Thoracic aorta (tissue), 2 donors: ENCODE measurements around the gene ABCA3. TPM values are rescaled to one million over a fixed set of nuclear protein-coding genes. Genes with fewer than 3 reads are reported as not detected.
A peak's percentile ranks its signal among the peaks of the same experiment; 100 is the strongest.

Source experiments
- ATAC-seq: fragments of 150-250 bp; one replicate; pipeline ENCODE4 v1.8.0; 2017; ENCODE audit warnings: low read depth; ENCODE audit not compliant: insufficient number of reproducible peaks, low FRiP score
- DNase-seq: peaks from one replicate; pipeline ENCODE4 v3.0.0-alpha.2; 2020; ENCODE audit warnings: low spot score
- H3K27ac ChIP-seq, 2 donors: fragments of 200-600 bp; sonication (generic); 1 replicate in 1 of 2; 2 replicates in 1 of 2; pipeline ENCODE4 v1.5.1; 2016; ENCODE audit warnings: mild to moderate bottlenecking in 2 of 2, moderate library complexity in 2 of 2
- H3K27me3 ChIP-seq: fragments of 200-600 bp; sonication (generic); replicated peaks from 2 replicates; pipeline ENCODE4 v1.6.0; 2016; ENCODE audit warnings: mild to moderate bottlenecking; ENCODE audit not compliant: insufficient read depth
- H3K36me3 ChIP-seq: fragments of 200-600 bp; sonication (generic); one replicate; pipeline ENCODE4 v1.5.1; 2016
- H3K4me1 ChIP-seq, 2 donors: fragments of 200-600 bp; sonication (generic); 1 replicate in 1 of 2; 2 replicates in 1 of 2; pipeline versions ENCODE4 v1.5.1 to v1.6.0; 2016; ENCODE audit warnings: low read depth in 2 of 2, mild to moderate bottlenecking in 1 of 2; ENCODE audit not compliant: control insufficient read depth in 1 of 2
- H3K4me3 ChIP-seq: fragments of 200-600 bp; sonication (generic); 2 replicates; pipeline ENCODE4 v1.5.1; 2016; ENCODE audit warnings: mild to moderate bottlenecking
- H3K9me3 ChIP-seq: fragments of 200-600 bp; sonication (generic); 2 replicates; pipeline ENCODE4 v1.5.1; 2016
- total RNA-seq, 2 donors: library from RNA; depleted of rRNA; stranded (reverse); fragments of >200 nt; gene quantifications; one replicate each; pipeline versions ENCODE4 v1.1.0 to v1.2.3, GENCODE V29; 2016
- TF ChIP-seq, protein P1 (sequence below): fragments of 200-600 bp; sonication (generic); IDR thresholded peaks from one replicate; pipeline ENCODE4 v1.5.1; 2019; ENCODE audit warnings: antibody characterized with exemption

Gene ABCA3
- total RNA-seq, 2 donors from 2014 or later = 16.4 to 25.2 TPM

DNA sequence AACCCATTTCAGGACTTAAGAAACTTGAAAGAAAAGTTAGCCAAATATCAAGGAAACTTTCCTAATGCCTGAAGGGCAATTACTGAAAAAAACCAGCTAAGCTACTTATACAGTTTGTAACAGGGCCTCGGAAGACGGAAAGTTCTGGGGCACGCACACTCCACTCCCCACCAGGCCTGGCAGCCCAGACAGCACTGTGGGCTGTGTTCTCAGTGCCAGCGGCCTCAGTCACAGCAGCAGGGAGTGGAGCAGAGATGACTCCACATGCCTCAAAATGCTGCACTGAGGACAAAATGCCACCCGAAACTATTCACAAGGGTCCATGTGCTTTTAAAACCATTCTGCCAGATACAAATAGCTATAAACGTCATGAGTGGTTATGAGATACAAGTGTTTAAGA, 82.8 kb downstream of the ABCA3 start:
- ATAC-seq (no peak), DNase-seq (no peak)
- TF ChIP-seq, protein P1, sequence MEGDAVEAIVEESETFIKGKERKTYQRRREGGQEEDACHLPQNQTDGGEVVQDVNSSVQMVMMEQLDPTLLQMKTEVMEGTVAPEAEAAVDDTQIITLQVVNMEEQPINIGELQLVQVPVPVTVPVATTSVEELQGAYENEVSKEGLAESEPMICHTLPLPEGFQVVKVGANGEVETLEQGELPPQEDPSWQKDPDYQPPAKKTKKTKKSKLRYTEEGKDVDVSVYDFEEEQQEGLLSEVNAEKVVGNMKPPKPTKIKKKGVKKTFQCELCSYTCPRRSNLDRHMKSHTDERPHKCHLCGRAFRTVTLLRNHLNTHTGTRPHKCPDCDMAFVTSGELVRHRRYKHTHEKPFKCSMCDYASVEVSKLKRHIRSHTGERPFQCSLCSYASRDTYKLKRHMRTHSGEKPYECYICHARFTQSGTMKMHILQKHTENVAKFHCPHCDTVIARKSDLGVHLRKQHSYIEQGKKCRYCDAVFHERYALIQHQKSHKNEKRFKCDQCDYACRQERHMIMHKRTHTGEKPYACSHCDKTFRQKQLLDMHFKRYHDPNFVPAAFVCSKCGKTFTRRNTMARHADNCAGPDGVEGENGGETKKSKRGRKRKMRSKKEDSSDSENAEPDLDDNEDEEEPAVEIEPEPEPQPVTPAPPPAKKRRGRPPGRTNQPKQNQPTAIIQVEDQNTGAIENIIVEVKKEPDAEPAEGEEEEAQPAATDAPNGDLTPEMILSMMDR = no peak
- H3K27me3 ChIP-seq = no peaks in the 10 kb centered on the region
- H3K4me1 ChIP-seq = no peaks in the 10 kb centered on the region
- no peak overlapping the region for H3K4me3 ChIP-seq
- peaks cover 82% of the 10 kb centered on the region for H3K36me3 ChIP-seq
- no peak overlapping the region for H3K27ac ChIP-seq
- H3K9me3 ChIP-seq = no peaks in the 10 kb centered on the region

- no peaks in the 10 kb centered on the region for H3K9me3 ChIP-seq
- DNase-seq (no peak), ATAC-seq (no peak)
- peaks cover 5 to 7% of the 10 kb centered on the region in 2 donors for H3K4me1 ChIP-seq
- TF ChIP-seq, protein P1 = no peak
- H3K27me3 ChIP-seq = no peaks in the 10 kb centered on the region
- H3K4me3 ChIP-seq = no peak overlapping the region
- peaks cover 71% of the 10 kb centered on the region for H3K36me3 ChIP-seq
- H3K27ac ChIP-seq = no peak overlapping the region
Measured at GRCh38 chr16:2256531-2257140, 83.9 kb downstream of the ABCA3 start.

DNA sequence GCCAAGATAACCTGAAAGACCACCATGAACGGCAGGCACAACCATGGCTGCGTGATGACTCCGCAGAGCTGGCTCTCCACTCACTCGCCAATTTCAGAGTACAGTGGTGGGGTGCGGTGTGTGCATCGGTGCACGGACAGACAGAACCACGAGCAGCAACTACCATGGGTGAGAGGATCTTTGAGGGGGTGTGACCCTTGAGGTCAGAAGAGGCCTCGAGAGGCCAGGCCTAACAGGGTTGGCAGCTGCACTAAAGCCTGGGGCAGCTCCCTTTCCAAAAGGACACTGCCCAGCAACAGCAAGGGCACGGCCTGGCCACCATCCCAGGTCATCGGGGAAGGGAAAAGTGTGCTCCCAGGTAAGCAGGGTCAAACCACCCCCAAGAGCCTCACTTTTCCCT, 87.2 kb downstream of the ABCA3 start:
- H3K9me3 ChIP-seq = no peaks in the 10 kb centered on the region
- peaks cover 12 to 19% of the 10 kb centered on the region in 2 donors for H3K4me1 ChIP-seq
- H3K27ac ChIP-seq = no peak overlapping the region
- ATAC-seq (no peak), DNase-seq (no peak)
- TF ChIP-seq, protein P1 = no peak
- H3K4me3 ChIP-seq = no peak overlapping the region
- H3K27me3 ChIP-seq = no peaks in the 10 kb centered on the region
- H3K36me3 ChIP-seq = peaks cover 46% of the 10 kb centered on the region

DNA sequence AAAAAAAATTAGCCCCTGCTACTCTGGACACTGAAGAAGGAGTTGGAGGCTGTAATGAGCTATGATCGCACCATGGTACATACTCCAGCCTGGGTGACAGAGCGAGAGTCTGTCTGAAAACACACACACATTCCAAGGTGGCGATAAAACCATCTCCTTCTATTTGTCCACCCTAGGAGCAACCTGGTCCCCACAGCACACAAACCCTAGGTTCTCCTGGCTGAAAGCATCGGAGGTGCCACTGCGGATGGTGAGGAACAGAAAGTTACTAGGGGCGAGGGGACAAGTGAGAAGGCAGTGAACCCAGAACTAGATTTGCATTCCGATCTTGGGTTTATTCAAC, 87.8 kb downstream of the ABCA3 start:
- H3K4me3 ChIP-seq = no peak overlapping the region
- ATAC-seq = no peak
- peaks cover 12 to 19% of the 10 kb centered on the region in 2 donors for H3K4me1 ChIP-seq
- H3K36me3 ChIP-seq = peaks cover 46% of the 10 kb centered on the region
- H3K9me3 ChIP-seq = no peaks in the 10 kb centered on the region
- TF ChIP-seq, protein P1 = no peak
- H3K27ac ChIP-seq = no peak overlapping the region
- H3K27me3 ChIP-seq = no peaks in the 10 kb centered on the region
- no peak for DNase-seq

- ATAC-seq = peak; percentile 96
- peak; percentile 85 for DNase-seq
- H3K36me3 ChIP-seq = peaks cover 35% of the 10 kb centered on the region
- H3K27me3 ChIP-seq = no peaks in the 10 kb centered on the region
- peak within 1 kb of the TSS; percentile 72 to 76 for H3K27ac ChIP-seq
- peak within 1 kb of the TSS; percentile 81 for H3K4me3 ChIP-seq
- no peaks in the 10 kb centered on the region for H3K9me3 ChIP-seq
- TF ChIP-seq, protein P1 = peak; percentile 63
- H3K4me1 ChIP-seq = peaks cover 12 to 19% of the 10 kb centered on the region in 2 donors
Measured at GRCh38 chr16:2251296-2252111, 89.0 kb downstream of the ABCA3 start, which contains the start of gene ECI1. ECI1 (minus strand) TSS chr16:2251587; CDS start chr16:2251566, 21 bp downstream.
